ENCODE data around the gene ZNF768. TPM values are rescaled to one million over a fixed set of nuclear protein-coding genes. Genes with fewer than 3 reads are reported as not detected.

The ZNF768 gene
- total and polyA plus RNA-seq, 2 of the 13 experiments (the other 11 are each of a cell fraction or from before 2014, with no cell fraction given), result 26.7 to 34.4 TPM

DNA sequence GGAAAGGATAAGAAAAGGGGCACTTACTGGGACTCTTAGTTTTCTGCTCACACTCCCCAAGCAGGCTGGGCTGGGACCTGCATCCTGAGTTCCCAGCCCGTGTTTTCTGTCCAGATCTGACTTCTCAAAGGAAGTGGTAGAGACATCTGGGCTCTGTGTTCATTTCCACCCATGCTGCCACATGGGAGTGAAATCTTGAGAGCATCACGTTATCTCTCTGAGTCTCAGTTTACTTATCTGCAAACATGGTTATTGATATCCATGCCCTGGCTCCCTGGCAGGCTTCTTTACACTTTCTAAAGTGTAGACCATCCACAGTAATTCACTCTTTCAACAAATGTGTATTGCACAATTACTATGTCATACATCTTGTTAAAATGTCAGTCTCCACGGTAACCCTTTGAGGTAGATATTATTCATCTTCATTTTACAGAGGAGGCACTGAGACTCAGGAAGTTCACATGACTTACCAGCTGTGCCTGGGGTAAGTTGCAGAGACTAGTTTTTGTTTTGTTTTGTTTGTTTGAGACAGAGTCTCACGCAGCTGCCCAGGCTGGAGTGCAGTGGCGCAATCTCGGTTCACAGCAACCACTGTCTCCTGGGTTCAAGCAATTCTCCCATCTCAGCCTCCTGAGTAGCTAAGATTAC is 41.7 kb upstream of the ZNF768 start (continued):
- TF ChIP-seq POLR2AphosphoS2 (IDR thresholded peaks at IDR 0.05; ENCODE audit: low read depth, low read length), result no peak
- TF ChIP-seq, protein P1, sequence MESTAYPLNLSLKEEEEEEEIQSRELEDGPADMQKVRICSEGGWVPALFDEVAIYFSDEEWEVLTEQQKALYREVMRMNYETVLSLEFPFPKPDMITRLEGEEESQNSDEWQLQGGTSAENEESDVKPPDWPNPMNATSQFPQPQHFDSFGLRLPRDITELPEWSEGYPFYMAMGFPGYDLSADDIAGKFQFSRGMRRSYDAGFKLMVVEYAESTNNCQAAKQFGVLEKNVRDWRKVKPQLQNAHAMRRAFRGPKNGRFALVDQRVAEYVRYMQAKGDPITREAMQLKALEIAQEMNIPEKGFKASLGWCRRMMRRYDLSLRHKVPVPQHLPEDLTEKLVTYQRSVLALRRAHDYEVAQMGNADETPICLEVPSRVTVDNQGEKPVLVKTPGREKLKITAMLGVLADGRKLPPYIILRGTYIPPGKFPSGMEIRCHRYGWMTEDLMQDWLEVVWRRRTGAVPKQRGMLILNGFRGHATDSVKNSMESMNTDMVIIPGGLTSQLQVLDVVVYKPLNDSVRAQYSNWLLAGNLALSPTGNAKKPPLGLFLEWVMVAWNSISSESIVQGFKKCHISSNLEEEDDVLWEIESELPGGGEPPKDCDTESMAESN (CRISPR knock-in tag; conservative IDR thresholded peaks at IDR 0.05), result no peak
- no peak for TF ChIP-seq MBNL3 (CRISPR knock-in tag; conservative IDR thresholded peaks at IDR 0.05)
- 0 out of 2 replicates have a peak, but pooled peaks have one; percentile 14 for TF ChIP-seq RCOR2 (CRISPR knock-in tag; IDR thresholded peaks at IDR 0.05)
- peak; percentile 38; the same call in 1 of the 2 replicates for TF ChIP-seq ZNF614 (CRISPR knock-in tag; IDR thresholded peaks at IDR 0.05; ENCODE audit: borderline replicate concordance)
- TF ChIP-seq KLF6 (CRISPR knock-in tag; IDR thresholded peaks at IDR 0.05), result peak; percentile 35; the same call in 1 of the 2 replicates
- TF ChIP-seq TMF1 (CRISPR knock-in tag; IDR thresholded peaks at IDR 0.05; ENCODE audit: low read depth), result no peak
- TF ChIP-seq, protein P2, sequence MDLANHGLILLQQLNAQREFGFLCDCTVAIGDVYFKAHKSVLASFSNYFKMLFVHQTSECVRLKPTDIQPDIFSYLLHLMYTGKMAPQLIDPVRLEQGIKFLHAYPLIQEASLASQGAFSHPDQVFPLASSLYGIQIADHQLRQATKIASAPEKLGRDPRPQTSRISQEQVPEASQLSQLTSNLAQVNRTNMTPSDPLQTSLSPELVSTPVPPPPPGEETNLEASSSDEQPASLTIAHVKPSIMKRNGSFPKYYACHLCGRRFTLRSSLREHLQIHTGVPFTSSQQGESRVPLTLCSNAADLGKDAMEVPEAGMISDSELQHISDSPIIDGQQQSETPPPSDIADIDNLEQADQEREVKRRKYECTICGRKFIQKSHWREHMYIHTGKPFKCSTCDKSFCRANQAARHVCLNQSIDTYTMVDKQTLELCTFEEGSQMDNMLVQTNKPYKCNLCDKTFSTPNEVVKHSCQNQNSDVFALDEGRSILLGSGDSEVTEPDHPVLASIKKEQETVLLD (CRISPR knock-in tag; IDR thresholded peaks at IDR 0.05; ENCODE audit: low read depth), result no peak
- TF ChIP-seq, protein P3, sequence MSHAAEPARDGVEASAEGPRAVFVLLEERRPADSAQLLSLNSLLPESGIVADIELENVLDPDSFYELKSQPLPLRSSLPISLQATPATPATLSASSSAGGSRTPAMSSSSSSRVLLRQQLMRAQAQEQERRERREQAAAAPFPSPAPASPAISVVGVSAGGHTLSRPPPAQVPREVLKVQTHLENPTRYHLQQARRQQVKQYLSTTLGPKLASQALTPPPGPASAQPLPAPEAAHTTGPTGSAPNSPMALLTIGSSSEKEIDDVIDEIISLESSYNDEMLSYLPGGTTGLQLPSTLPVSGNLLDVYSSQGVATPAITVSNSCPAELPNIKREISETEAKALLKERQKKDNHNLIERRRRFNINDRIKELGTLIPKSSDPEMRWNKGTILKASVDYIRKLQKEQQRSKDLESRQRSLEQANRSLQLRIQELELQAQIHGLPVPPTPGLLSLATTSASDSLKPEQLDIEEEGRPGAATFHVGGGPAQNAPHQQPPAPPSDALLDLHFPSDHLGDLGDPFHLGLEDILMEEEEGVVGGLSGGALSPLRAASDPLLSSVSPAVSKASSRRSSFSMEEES (CRISPR knock-in tag; IDR thresholded peaks at IDR 0.05), result 0 out of 2 replicates have a peak, but pooled peaks have one; percentile 44
- 0 out of 2 replicates have a peak, but pooled peaks have one; percentile 36 for TF ChIP-seq HOXD1 (CRISPR knock-in tag; IDR thresholded peaks at IDR 0.05)
- TF ChIP-seq, protein P4, sequence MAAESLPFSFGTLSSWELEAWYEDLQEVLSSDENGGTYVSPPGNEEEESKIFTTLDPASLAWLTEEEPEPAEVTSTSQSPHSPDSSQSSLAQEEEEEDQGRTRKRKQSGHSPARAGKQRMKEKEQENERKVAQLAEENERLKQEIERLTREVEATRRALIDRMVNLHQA (CRISPR knock-in tag; IDR thresholded peaks at IDR 0.05), result no peak
- TF ChIP-seq ZMYM2 (CRISPR knock-in tag; IDR thresholded peaks at IDR 0.05), result 0 out of 2 replicates have a peak, but pooled peaks have one; percentile 16
- TF ChIP-seq, protein P5, sequence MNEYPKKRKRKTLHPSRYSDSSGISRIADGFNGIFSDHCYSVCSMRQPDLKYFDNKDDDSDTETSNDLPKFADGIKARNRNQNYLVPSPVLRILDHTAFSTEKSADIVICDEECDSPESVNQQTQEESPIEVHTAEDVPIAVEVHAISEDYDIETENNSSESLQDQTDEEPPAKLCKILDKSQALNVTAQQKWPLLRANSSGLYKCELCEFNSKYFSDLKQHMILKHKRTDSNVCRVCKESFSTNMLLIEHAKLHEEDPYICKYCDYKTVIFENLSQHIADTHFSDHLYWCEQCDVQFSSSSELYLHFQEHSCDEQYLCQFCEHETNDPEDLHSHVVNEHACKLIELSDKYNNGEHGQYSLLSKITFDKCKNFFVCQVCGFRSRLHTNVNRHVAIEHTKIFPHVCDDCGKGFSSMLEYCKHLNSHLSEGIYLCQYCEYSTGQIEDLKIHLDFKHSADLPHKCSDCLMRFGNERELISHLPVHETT (CRISPR knock-in tag; conservative IDR thresholded peaks at IDR 0.05), result no peak
- no peak for TF ChIP-seq SKI (IDR thresholded peaks at IDR 0.05; ENCODE audit: partially characterized antibody)
- no peak for TF ChIP-seq ONECUT2 (CRISPR knock-in tag; IDR thresholded peaks at IDR 0.05)
- TF ChIP-seq, protein P6, sequence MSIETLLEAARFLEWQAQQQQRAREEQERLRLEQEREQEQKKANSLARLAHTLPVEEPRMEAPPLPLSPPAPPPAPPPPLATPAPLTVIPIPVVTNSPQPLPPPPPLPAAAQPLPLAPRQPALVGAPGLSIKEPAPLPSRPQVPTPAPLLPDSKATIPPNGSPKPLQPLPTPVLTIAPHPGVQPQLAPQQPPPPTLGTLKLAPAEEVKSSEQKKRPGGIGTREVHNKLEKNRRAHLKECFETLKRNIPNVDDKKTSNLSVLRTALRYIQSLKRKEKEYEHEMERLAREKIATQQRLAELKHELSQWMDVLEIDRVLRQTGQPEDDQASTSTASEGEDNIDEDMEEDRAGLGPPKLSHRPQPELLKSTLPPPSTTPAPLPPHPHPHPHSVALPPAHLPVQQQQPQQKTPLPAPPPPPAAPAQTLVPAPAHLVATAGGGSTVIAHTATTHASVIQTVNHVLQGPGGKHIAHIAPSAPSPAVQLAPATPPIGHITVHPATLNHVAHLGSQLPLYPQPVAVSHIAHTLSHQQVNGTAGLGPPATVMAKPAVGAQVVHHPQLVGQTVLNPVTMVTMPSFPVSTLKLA (IDR thresholded peaks at IDR 0.05), result no peak
- no peak for TF ChIP-seq ZSCAN20 (CRISPR knock-in tag; IDR thresholded peaks at IDR 0.05; ENCODE audit: borderline replicate concordance)
- TF ChIP-seq MED8 (CRISPR knock-in tag; IDR thresholded peaks at IDR 0.05; ENCODE audit: insufficient replicate concordance), result no peak
- no peak for TF ChIP-seq ZNF792 (CRISPR knock-in tag; IDR thresholded peaks at IDR 0.05)
- 0 out of 2 replicates have a peak, but pooled peaks have one; percentile 19 for TF ChIP-seq ZSCAN9 (CRISPR knock-in tag; IDR thresholded peaks at IDR 0.05; ENCODE audit: borderline replicate concordance)
- TF ChIP-seq FOXA3 (CRISPR knock-in tag; IDR thresholded peaks at IDR 0.05), result peak; percentile 24; the same call in 1 of the 2 replicates
- peak; percentile 92 for TF ChIP-seq ZNF121 (CRISPR knock-in tag; IDR thresholded peaks at IDR 0.05)

All from HepG2 (cell line).